Hepatocyte (in vitro differentiated cells): Measurements from ENCODE around the gene SNX9. TPM values are rescaled to one million over a fixed set of nuclear protein-coding genes. Genes with fewer than 3 reads are reported as not detected.
A peak's percentile ranks its signal among the peaks of the same experiment; 100 is the strongest.

Source experiments
- DNase-seq: peaks from one replicate; pipeline ENCODE4 v3.0.0-alpha.2; 2016; ENCODE audit warnings: low spot score
- H2AFZ ChIP-seq: fragments of 200-600 bp; sonication (generic); 2 replicates; pipeline ENCODE4 v1.6.0; 2016; ENCODE audit warnings: antibody characterized with exemption, mild to moderate bottlenecking
- H3K27ac ChIP-seq: fragments of 200-600 bp; sonication (generic); 2 replicates; pipeline ENCODE4 v1.5.1; 2016; ENCODE audit warnings: mild to moderate bottlenecking
- H3K27me3 ChIP-seq: fragments of 200-600 bp; sonication (generic); 2 replicates; pipeline ENCODE4 v1.6.1; 2016
- H3K36me3 ChIP-seq: fragments of 200-600 bp; sonication (generic); replicated peaks from 2 replicates; pipeline ENCODE4 v1.5.1; 2016; ENCODE audit warnings: low read depth; ENCODE audit not compliant: insufficient read depth
- H3K4me1 ChIP-seq: fragments of 200-600 bp; sonication (generic); 2 replicates; pipeline ENCODE4 v1.5.1; 2016; ENCODE audit warnings: mild to moderate bottlenecking, moderate library complexity; ENCODE audit not compliant: insufficient read depth
- H3K4me2 ChIP-seq: fragments of 200-600 bp; sonication (generic); 2 replicates; pipeline ENCODE4 v1.6.0; 2016
- H3K4me3 ChIP-seq: fragments of 200-600 bp; sonication (generic); 2 replicates; pipeline ENCODE4 v1.5.1; 2016; ENCODE audit warnings: mild to moderate bottlenecking
- H3K79me2 ChIP-seq: fragments of 200-600 bp; sonication (generic); 2 replicates; pipeline ENCODE4 v1.6.0; 2017; ENCODE audit warnings: mild to moderate bottlenecking
- H3K9me2 ChIP-seq: fragments of 200-600 bp; sonication (generic); replicated peaks from 2 replicates; pipeline ENCODE4 v1.6.0; 2017; ENCODE audit warnings: mild to moderate bottlenecking; ENCODE audit not compliant: insufficient read depth
- H3K9me3 ChIP-seq: fragments of 200-600 bp; sonication (generic); 2 replicates; pipeline ENCODE4 v1.5.1; 2016; ENCODE audit warnings: low read depth, mild to moderate bottlenecking
- H4K20me1 ChIP-seq: fragments of 200-600 bp; sonication (generic); 2 replicates; pipeline ENCODE4 v1.6.0; 2016; ENCODE audit warnings: mild to moderate bottlenecking; ENCODE audit not compliant: insufficient read depth, poor library complexity, severe bottlenecking
- EZH2 ChIP-seq: fragments of 200-600 bp; sonication (generic); IDR thresholded peaks from 2 replicates; pipeline ENCODE4 v1.6.1; 2016; ENCODE audit warnings: antibody characterized with exemption, mild to moderate bottlenecking, borderline replicate concordance
- EZH2phosphoT487 ChIP-seq: fragments of 200-600 bp; sonication (generic); IDR thresholded peaks from one replicate; pipeline ENCODE4 v1.6.1; 2018; ENCODE audit warnings: antibody characterized with exemption, mild to moderate bottlenecking, low read depth, moderate library complexity; ENCODE audit not compliant: unreplicated experiment, severe bottlenecking
- WGBS: methylation state at CpG from one replicate; pipeline ENCODE4 v1.1.6; 2016; ENCODE audit warnings: low lambda C conversion rate; ENCODE audit errors: missing lambda C conversion rate; 5-methylcytosine and 5-hydroxymethylcytosine counted together
- polyA plus RNA-seq: library from polyadenylated mRNA; unstranded; fragments of >200 nt; fragmentation: Nextera tagmentation; extraction: Ambion mirVana; gene quantifications from 2 replicates; pipeline ENCODE4 v1.2.1, GENCODE V29; 2016
- total RNA-seq: library from RNA; depleted of rRNA; stranded (reverse); fragments of >200 nt; gene quantifications from 2 replicates; pipeline ENCODE4 v1.2.3, GENCODE V29; 2014
- TF ChIP-seq, protein P1 (sequence below): fragments of 200-600 bp; sonication (generic); IDR thresholded peaks from 2 replicates; pipeline ENCODE4 v1.5.1; 2016; ENCODE audit warnings: antibody characterized with exemption, mild to moderate bottlenecking; ENCODE audit not compliant: poor library complexity

The SNX9 gene
- total and polyA plus RNA-seq, 2 experiments from 2014 or later = 34.1 to 34.7 TPM

DNA sequence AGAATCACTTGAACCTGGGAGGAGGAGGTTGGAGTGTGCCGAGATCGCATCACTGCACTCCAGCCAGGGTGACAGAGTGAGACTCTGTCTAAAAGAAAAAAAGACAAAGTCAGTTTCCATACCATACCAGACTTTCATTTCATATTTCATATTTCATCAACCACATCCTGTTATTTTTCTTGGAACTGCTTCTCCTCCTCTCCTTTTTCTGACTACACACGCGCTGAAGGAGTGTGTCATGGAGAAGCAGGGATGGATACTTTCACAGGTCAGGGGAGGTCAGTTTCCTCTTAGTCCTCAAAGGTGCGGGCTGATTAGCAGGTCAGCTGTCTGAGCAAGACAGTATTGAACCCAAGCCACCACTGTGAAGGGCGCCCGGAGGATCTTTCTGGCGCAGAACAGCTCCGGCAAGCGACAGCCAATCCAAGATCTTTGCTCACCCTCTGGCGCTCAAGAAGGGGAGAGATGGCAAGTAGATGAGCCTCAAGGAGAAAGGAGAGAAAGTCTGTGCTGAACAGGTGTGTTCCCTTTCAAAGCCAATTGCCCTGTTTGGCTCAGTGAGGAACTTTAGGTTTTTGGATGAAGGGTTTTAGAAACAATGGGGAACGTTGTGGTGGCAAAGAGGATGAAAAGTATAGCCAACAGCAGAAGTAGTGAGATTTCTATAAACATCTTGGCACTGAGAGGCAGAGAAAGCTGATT lies 139.7 kb downstream of the SNX9 start:
- TF ChIP-seq, protein P1, sequence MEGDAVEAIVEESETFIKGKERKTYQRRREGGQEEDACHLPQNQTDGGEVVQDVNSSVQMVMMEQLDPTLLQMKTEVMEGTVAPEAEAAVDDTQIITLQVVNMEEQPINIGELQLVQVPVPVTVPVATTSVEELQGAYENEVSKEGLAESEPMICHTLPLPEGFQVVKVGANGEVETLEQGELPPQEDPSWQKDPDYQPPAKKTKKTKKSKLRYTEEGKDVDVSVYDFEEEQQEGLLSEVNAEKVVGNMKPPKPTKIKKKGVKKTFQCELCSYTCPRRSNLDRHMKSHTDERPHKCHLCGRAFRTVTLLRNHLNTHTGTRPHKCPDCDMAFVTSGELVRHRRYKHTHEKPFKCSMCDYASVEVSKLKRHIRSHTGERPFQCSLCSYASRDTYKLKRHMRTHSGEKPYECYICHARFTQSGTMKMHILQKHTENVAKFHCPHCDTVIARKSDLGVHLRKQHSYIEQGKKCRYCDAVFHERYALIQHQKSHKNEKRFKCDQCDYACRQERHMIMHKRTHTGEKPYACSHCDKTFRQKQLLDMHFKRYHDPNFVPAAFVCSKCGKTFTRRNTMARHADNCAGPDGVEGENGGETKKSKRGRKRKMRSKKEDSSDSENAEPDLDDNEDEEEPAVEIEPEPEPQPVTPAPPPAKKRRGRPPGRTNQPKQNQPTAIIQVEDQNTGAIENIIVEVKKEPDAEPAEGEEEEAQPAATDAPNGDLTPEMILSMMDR = no peak
- TF ChIP-seq EZH2phosphoT487 = no peak
- no peak for TF ChIP-seq EZH2
- H3K4me1 ChIP-seq = peaks cover 14% of the 10 kb centered on the region
- H3K36me3 ChIP-seq = no peaks in the 10 kb centered on the region
- no peaks in the 10 kb centered on the region for H3K79me2 ChIP-seq
- no peaks in the 10 kb centered on the region for H4K20me1 ChIP-seq
- no peak overlapping the region for H3K27ac ChIP-seq
- no peaks in the 10 kb centered on the region for H3K9me3 ChIP-seq
- no peak overlapping the region for H3K4me2 ChIP-seq
- no peak overlapping the region for H2AFZ ChIP-seq
- H3K9me2 ChIP-seq = no peaks in the 10 kb centered on the region
- H3K4me3 ChIP-seq = no peak overlapping the region
- no peak for DNase-seq
- WGBS = 96% methylated on average over 12 of the region's 12 CpGs
- H3K27me3 ChIP-seq = no peaks in the 10 kb centered on the region

DNA sequence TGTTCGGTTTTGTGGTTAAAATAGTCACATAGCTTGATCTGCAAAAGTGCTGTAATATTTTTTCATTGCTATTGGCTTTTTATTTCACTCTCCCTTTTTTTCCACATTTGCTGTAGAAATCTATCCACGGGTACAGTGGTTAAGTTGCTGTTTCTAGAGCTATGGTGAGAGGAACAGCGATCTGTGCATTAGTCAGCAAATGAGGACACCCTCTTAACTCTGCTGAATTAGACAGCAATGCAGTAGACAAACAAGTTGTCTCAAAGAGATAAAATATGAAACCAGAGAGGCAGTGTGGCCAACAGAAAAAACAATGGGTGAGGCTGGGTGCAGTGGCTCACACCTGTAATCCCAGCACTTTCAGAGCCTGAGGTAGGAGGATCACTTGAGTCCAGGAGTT lies 141.1 kb downstream of the SNX9 start:
- Histone ChIP-seq H3K27ac (peak overlapping the region; percentile 96), H3K9me2 (no peaks in the 10 kb centered on the region), H3K4me2 (no peak overlapping the region), H3K4me3 (no peak overlapping the region), H4K20me1 (no peaks in the 10 kb centered on the region), H3K9me3 (no peaks in the 10 kb centered on the region), H2AFZ (no peak overlapping the region), H3K4me1 (peaks cover 14% of the 10 kb centered on the region), H3K27me3 (no peaks in the 10 kb centered on the region), H3K79me2 (no peaks in the 10 kb centered on the region), H3K36me3 (no peaks in the 10 kb centered on the region)
- DNase-seq = no peak
- 61% methylated on average over 3 of the region's 3 CpGs for WGBS
- TF ChIP-seq EZH2 (no peak), EZH2phosphoT487 (no peak)
- TF ChIP-seq, protein P1 = no peak

DNA sequence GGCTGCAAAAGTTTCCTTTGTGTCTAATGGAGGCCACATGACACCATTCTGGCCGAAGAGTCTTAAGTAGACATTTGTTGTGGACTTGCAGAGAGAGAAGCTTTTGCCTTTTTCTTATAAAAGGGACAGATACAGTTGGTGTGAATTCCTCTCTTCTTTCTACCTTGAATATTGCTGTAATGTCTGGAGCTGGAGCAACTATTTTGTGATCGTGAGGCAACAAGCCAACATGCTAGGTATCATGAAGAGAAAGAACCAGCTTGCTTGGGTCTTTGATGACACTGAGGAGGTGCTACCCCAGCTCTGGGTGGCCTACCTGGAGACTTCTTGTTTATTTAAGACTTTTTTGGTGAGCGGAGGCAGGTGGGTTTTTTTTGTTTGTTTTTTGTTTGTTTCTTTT lies 142.3 kb downstream of the SNX9 start:
- H3K4me1 ChIP-seq = peaks cover 14% of the 10 kb centered on the region

DNA sequence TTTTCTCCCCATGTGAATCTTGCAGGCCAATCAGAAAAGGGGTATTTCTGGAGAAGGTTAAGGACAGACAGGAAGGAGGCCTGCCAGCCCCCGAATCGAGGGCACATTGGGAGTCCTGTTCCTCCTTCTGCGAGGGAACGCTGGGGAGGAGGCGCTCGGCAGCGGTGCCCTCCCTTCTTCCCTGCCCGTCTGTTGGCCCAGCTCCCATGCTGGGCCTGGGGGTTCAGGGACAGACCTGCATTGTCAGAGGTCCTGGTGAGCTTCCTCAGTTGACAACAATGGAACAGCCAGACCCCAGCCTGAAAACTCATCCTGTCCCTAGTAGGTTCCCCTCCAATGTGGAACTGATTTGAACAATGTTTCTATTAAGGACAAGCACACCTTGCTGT lies 143.5 kb downstream of the SNX9 start:
- no peaks in the 10 kb centered on the region for H3K79me2 ChIP-seq
- peak overlapping the region; percentile 96 for H3K27ac ChIP-seq
- H3K4me2 ChIP-seq = no peak overlapping the region

More for the DNA sequence above, 142.3 kb downstream of the SNX9 start:
- H3K9me3 ChIP-seq = no peaks in the 10 kb centered on the region
- TF ChIP-seq EZH2phosphoT487 (no peak), EZH2 (no peak)
- no peaks in the 10 kb centered on the region for H3K9me2 ChIP-seq
- 92% methylated on average over 3 of the region's 3 CpGs for WGBS
- H4K20me1 ChIP-seq = no peaks in the 10 kb centered on the region
- no peaks in the 10 kb centered on the region for H3K79me2 ChIP-seq
- H3K27ac ChIP-seq = peak overlapping the region; percentile 96
- no peaks in the 10 kb centered on the region for H3K27me3 ChIP-seq
- H2AFZ ChIP-seq = no peak overlapping the region
- H3K4me3 ChIP-seq = no peak overlapping the region
- no peak for DNase-seq
- H3K4me2 ChIP-seq = no peak overlapping the region
- no peaks in the 10 kb centered on the region for H3K36me3 ChIP-seq

More for the DNA sequence above, 143.5 kb downstream of the SNX9 start:
- peaks cover 14% of the 10 kb centered on the region for H3K4me1 ChIP-seq
- H4K20me1 ChIP-seq = no peaks in the 10 kb centered on the region
- H3K9me2 ChIP-seq = no peaks in the 10 kb centered on the region
- H2AFZ ChIP-seq = no peak overlapping the region
- H3K4me3 ChIP-seq = no peak overlapping the region
- no peak for DNase-seq
- WGBS = 90% methylated on average over 8 of the region's 8 CpGs
- no peaks in the 10 kb centered on the region for H3K36me3 ChIP-seq
- H3K9me3 ChIP-seq = no peaks in the 10 kb centered on the region
- no peaks in the 10 kb centered on the region for H3K27me3 ChIP-seq
- no peak for TF ChIP-seq EZH2phosphoT487
